Aorta (tissue), 5 donors: ENCODE data around the gene RIPOR3. TPM values are rescaled to one million over a fixed set of nuclear protein-coding genes. Genes with fewer than 3 reads are reported as not detected.
"Not testable (repeated sequence)": the region's sequence is repeated elsewhere in the genome, so short reads cannot be mapped to it uniquely, and the experiment has no call there.

Source experiments
- ATAC-seq: fragments of 200-7000 bp; cut with Tn5 transposase; one replicate; pipeline ENCODE4 v1.9.1; 2022; ENCODE audit warnings: moderate library complexity; ENCODE audit not compliant: low FRiP score
- DNase-seq, 2 donors: peaks; one replicate each; pipeline ENCODE4 v3.0.0-alpha.2; 2020
- H3K27ac ChIP-seq, 2 donors: one replicate each; pipeline ENCODE4 v1.5.1; 2013; ENCODE audit warnings: low read length in 2 of 2, mild to moderate bottlenecking in 2 of 2, moderate library complexity in 2 of 2, control low read depth in 1 of 2, inconsistent platforms in 1 of 2, low read depth in 1 of 2
- H3K27me3 ChIP-seq, 2 donors: one replicate each; pipeline ENCODE4 v1.6.1; 2013; ENCODE audit warnings: control low read depth in 1 of 2, low read length in 1 of 2, mild to moderate bottlenecking in 1 of 2, moderate library complexity in 1 of 2; ENCODE audit not compliant: insufficient read depth in 2 of 2, control insufficient read depth in 1 of 2
- H3K36me3 ChIP-seq, 2 donors: one replicate each; pipeline ENCODE4 v1.6.1; 2013; ENCODE audit warnings: control low read depth in 1 of 2, low read length in 1 of 2, mild to moderate bottlenecking in 1 of 2; ENCODE audit not compliant: insufficient read depth in 2 of 2, control insufficient read depth in 1 of 2
- H3K4me1 ChIP-seq, 2 donors: one replicate each; pipeline ENCODE4 v1.6.1; 2013; ENCODE audit warnings: low read length in 2 of 2, control low read depth in 1 of 2, mild to moderate bottlenecking in 1 of 2, moderate library complexity in 1 of 2; ENCODE audit not compliant: insufficient read depth in 2 of 2, control insufficient read depth in 1 of 2
- H3K4me3 ChIP-seq, 2 donors: one replicate each; pipeline ENCODE4 v1.5.1; 2013; ENCODE audit warnings: low read length in 2 of 2, control low read depth in 1 of 2, mild to moderate bottlenecking in 1 of 2
- H3K9me3 ChIP-seq: one replicate; pipeline ENCODE4 v1.6.1; 2013; ENCODE audit warnings: mild to moderate bottlenecking, low read length; ENCODE audit not compliant: control insufficient read depth
- WGBS, 2 donors: extraction: QIAGEN DNeasy Blood & Tissue Kit; methylation state at CpG; one replicate each; pipeline ENCODE4 v1.1.7; 2013; 5-methylcytosine and 5-hydroxymethylcytosine counted together
- intact Hi-C, 2 donors: fragments of 100-400 bp; cut with DNase I; formaldehyde crosslinking; loops; one replicate each; pipeline versions ENCODE4 v1.14.2 to v1.15.0; 2022
- polyA plus RNA-seq, 2 donors: library from polyadenylated mRNA; stranded (reverse); fragments of 200-250 nt; gene quantifications; one replicate each; pipeline ENCODE4 v1.2.3, GENCODE V29; 2013
- total RNA-seq, 2 donors: library from RNA; stranded (reverse); fragmentation: NEBNext Ultra II Directional; extraction: Animal tissue kit (Norgen Biotek cat#: 25700); gene quantifications; one replicate each; pipeline ENCODE4 v1.2.1, GENCODE V29; 2021
- donor health status: healthy with polysubstance abuse.
- donor health status: Bipolar disorder and iron deficiency.
- donor health status: DM: no; HTN: no; CAD: no.
- donor health status: DM: no; HTN: no; CAD: no.
- donor health status: DM: yes; HTN: yes; CAD: no.

Gene RIPOR3
- total and polyA plus RNA-seq, 4 donors: 0.23 to 8.0 (median 2.3) TPM

GRCh38 chr20:50671626-50672025, 19.7 kb downstream of the RIPOR3 start:
- DNase-seq: no peak
- intact Hi-C loops: no loop called here
- Histone ChIP-seq H3K27ac (no peak overlapping the region), H3K9me3 (no peaks in the 10 kb centered on the region), H3K27me3 (no peaks in the 10 kb centered on the region), H3K36me3 (no peaks in the 10 kb centered on the region), H3K4me3 (no peak overlapping the region), H3K4me1 (no peaks in the 10 kb centered on the region)
- 96 to 97% methylated on average over 3 of the region's 3 CpGs for WGBS, 2 donors
- no peak for ATAC-seq

- H3K9me3 ChIP-seq, intact Hi-C loops, H3K27ac ChIP-seq, ATAC-seq, DNase-seq, H3K27me3 ChIP-seq, H3K4me3 ChIP-seq, H3K36me3 ChIP-seq, H3K4me1 ChIP-seq: not testable (repeated sequence)
- 65 to 84% methylated on average over 3 of the region's 3 CpGs for WGBS, 2 donors
Observed at GRCh38 chr20:50671010-50671409, 20.3 kb downstream of the RIPOR3 start.

GRCh38 chr20:50670126-50670862, 21.0 kb downstream of the RIPOR3 start:
- Histone ChIP-seq H3K4me1 (no peaks in the 10 kb centered on the region), H3K9me3 (no peaks in the 10 kb centered on the region), H3K36me3 (no peaks in the 10 kb centered on the region), H3K4me3 (no peak overlapping the region), H3K27ac (no peak overlapping the region), H3K27me3 (no peaks in the 10 kb centered on the region)
- DNase-seq (no peak), ATAC-seq (no peak)
- 78 to 84% methylated on average over 11 to 12 of the region's 12 CpGs for WGBS, 2 donors
- intact Hi-C loops: no loop called here

- Histone ChIP-seq H3K9me3 (no peaks in the 10 kb centered on the region), H3K4me3 (no peak overlapping the region), H3K27ac (no peak overlapping the region), H3K4me1 (no peaks in the 10 kb centered on the region), H3K36me3 (no peaks in the 10 kb centered on the region), H3K27me3 (no peaks in the 10 kb centered on the region)
- DNase-seq (no peak), ATAC-seq (no peak)
- WGBS, 2 donors: 96 to 97% methylated on average over 4 of the region's 4 CpGs
- intact Hi-C loops: no loop called here
Observed at GRCh38 chr20:50668798-50669197, 22.5 kb downstream of the RIPOR3 start.

- Histone ChIP-seq H3K4me1 (no peaks in the 10 kb centered on the region), H3K36me3 (no peaks in the 10 kb centered on the region), H3K27ac (no peak overlapping the region), H3K4me3 (no peak overlapping the region), H3K27me3 (no peaks in the 10 kb centered on the region), H3K9me3 (no peaks in the 10 kb centered on the region)
- intact Hi-C loops: no loop called here
- no peak for ATAC-seq
- WGBS, 2 donors: 95 to 97% methylated on average over 6 of the region's 6 CpGs
- DNase-seq: no peak
Observed at GRCh38 chr20:50668326-50668725, 23.0 kb downstream of the RIPOR3 start.

GRCh38 chr20:50666709-50667298, 24.5 kb downstream of the RIPOR3 start:
- H3K36me3 ChIP-seq: no peaks in the 10 kb centered on the region
- DNase-seq: no peak
- H3K4me3 ChIP-seq: no peak overlapping the region
- no peak for ATAC-seq
- H3K4me1 ChIP-seq: no peaks in the 10 kb centered on the region
- no peaks in the 10 kb centered on the region for H3K9me3 ChIP-seq
- no peak overlapping the region for H3K27ac ChIP-seq
- intact Hi-C loops: no loop called here
- H3K27me3 ChIP-seq: no peaks in the 10 kb centered on the region
- 90% methylated on average over 9 of the region's 9 CpGs for WGBS, 2 donors

- Histone ChIP-seq H3K4me1 (no peaks in the 10 kb centered on the region), H3K9me3 (no peaks in the 10 kb centered on the region), H3K4me3 (no peak overlapping the region), H3K36me3 (no peaks in the 10 kb centered on the region), H3K27me3 (no peaks in the 10 kb centered on the region), H3K27ac (no peak overlapping the region)
- no peak for DNase-seq
- WGBS, 2 donors: 57 to 68% methylated on average over 11 of the region's 11 CpGs
- ATAC-seq: no peak
- intact Hi-C loops: no loop called here
Observed at GRCh38 chr20:50664254-50664653, 27.1 kb downstream of the RIPOR3 start.

- no peak overlapping the region for H3K4me3 ChIP-seq
- no peaks in the 10 kb centered on the region for H3K4me1 ChIP-seq
- 84 to 87% methylated on average over 10 of the region's 10 CpGs for WGBS, 2 donors
- H3K27me3 ChIP-seq: no peaks in the 10 kb centered on the region
- DNase-seq (no peak), ATAC-seq (no peak)
- H3K36me3 ChIP-seq: no peaks in the 10 kb centered on the region
- intact Hi-C loops: no loop called here
- no peaks in the 10 kb centered on the region for H3K9me3 ChIP-seq
- no peak overlapping the region for H3K27ac ChIP-seq
Observed at GRCh38 chr20:50663095-50663821, 28.1 kb downstream of the RIPOR3 start.
